Keratinocyte (primary cell): ENCODE data around the gene PLAC1.

Source experiments
- EZH2 ChIP-seq: IDR thresholded peaks from one replicate; pipeline ENCODE4 v1.6.1; 2012; ENCODE audit warnings: inconsistent platforms, mild to moderate bottlenecking, low read length, moderate library complexity
- TF ChIP-seq, protein P1 (sequence below), 3 experiments: IDR thresholded peaks in 1 of 3; conservative IDR thresholded peaks in 1 of 3; optimal IDR thresholded peaks in 1 of 3; 2 replicates in 2 of 3; 3 replicates in 1 of 3; pipeline versions ENCODE3 to v1.5.1; 2011; ENCODE audit warnings: low read length in 3 of 3, mild to moderate bottlenecking in 3 of 3, moderate library complexity in 2 of 3, control low read depth in 1 of 3, inconsistent platforms in 1 of 3; ENCODE audit not compliant: insufficient read depth in 2 of 3; ENCODE audit errors: extremely low read depth in 1 of 3

DNA sequence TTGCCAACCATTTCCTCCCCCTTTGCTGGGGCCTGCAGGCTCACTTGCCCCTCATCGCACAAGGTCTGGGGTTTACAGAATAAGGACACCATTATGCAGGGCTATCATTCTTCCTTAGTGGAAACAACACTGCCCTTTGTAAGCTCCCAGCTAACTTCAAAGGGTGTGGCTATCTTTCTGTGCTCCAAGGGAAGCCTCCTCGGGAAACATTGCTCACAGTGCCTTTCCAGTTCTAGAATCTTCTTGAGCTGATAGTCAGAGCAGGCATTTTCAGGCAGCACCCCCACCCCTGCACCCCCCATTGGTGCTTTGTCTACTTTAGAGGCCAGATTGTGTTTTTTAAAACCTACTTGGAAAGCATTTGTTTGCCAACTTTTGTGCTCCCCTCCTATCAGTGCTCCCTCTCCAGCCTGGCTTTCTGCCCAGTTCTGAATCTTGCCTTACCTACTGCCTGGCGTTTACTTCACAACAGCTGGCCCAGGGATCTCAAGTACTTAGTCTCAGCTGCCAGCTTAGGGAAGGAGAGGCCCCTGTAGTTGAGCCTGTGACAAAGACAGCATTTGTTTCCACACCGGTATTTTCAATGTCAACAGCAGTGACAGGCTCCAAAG, 53.5 kb downstream of the PLAC1 start:
- TF ChIP-seq, protein P1, sequence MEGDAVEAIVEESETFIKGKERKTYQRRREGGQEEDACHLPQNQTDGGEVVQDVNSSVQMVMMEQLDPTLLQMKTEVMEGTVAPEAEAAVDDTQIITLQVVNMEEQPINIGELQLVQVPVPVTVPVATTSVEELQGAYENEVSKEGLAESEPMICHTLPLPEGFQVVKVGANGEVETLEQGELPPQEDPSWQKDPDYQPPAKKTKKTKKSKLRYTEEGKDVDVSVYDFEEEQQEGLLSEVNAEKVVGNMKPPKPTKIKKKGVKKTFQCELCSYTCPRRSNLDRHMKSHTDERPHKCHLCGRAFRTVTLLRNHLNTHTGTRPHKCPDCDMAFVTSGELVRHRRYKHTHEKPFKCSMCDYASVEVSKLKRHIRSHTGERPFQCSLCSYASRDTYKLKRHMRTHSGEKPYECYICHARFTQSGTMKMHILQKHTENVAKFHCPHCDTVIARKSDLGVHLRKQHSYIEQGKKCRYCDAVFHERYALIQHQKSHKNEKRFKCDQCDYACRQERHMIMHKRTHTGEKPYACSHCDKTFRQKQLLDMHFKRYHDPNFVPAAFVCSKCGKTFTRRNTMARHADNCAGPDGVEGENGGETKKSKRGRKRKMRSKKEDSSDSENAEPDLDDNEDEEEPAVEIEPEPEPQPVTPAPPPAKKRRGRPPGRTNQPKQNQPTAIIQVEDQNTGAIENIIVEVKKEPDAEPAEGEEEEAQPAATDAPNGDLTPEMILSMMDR (optimal IDR thresholded peaks at IDR 0.05 in 1 of 3, IDR thresholded peaks at IDR 0.05 in 1 of 3, conservative IDR thresholded peaks at IDR 0.05 in 1 of 3; ENCODE audit: extremely low read depth in 1 of 3, insufficient read depth in 2 of 3, low read length in 3 of 3): no peak
- TF ChIP-seq EZH2: no peak
